H9 (cell line): Measurements from ENCODE around the gene RETSAT. TPM values are rescaled to one million over a fixed set of nuclear protein-coding genes. Genes with fewer than 3 reads are reported as not detected.

Source experiments
- DNase-seq: peaks from one replicate; pipeline ENCODE4 v3.0.0-alpha.2; 2017
- H2AFZ ChIP-seq: one replicate; pipeline ENCODE4 v1.6.1; 2013; ENCODE audit warnings: mild to moderate bottlenecking, low read length, control low read depth, moderate library complexity
- H2AK5ac ChIP-seq: 2 replicates; pipeline ENCODE4 v1.6.1; 2013; ENCODE audit warnings: low read length, control low read depth, mixed read lengths; ENCODE audit not compliant: insufficient read length
- H2BK120ac ChIP-seq: one replicate; pipeline ENCODE4 v1.6.1; 2013; ENCODE audit warnings: low read depth, mild to moderate bottlenecking, low read length, control low read depth, inconsistent platforms; ENCODE audit not compliant: poor library complexity, severe bottlenecking
- H2BK12ac ChIP-seq: 2 replicates; pipeline ENCODE4 v1.6.1; 2013; ENCODE audit warnings: low read length, control low read depth, mixed read lengths, low read depth; ENCODE audit not compliant: insufficient read length
- H2BK15ac ChIP-seq: 2 replicates; pipeline ENCODE4 v1.6.1; 2013; ENCODE audit warnings: low read depth, low read length, control low read depth
- H2BK20ac ChIP-seq: one replicate; pipeline ENCODE4 v1.6.1; 2013; ENCODE audit warnings: low read depth, mild to moderate bottlenecking, low read length, control low read depth, inconsistent platforms; ENCODE audit not compliant: poor library complexity, severe bottlenecking
- H2BK5ac ChIP-seq: 2 replicates; pipeline ENCODE4 v1.6.1; 2013; ENCODE audit warnings: low read length, control low read depth, mixed read lengths; ENCODE audit not compliant: insufficient read length
- H3K14ac ChIP-seq: 2 replicates; pipeline ENCODE4 v1.6.1; 2013; ENCODE audit warnings: low read length, control low read depth; ENCODE audit not compliant: insufficient read depth
- H3K18ac ChIP-seq: 2 replicates; pipeline ENCODE4 v1.6.1; 2013; ENCODE audit warnings: low read depth, mild to moderate bottlenecking, mixed read lengths, low read length, control low read depth; ENCODE audit not compliant: insufficient read length
- H3K23ac ChIP-seq: 2 replicates; pipeline ENCODE4 v1.6.1; 2013; ENCODE audit warnings: low read length, control low read depth, mixed read lengths, low read depth; ENCODE audit not compliant: insufficient read length
- H3K23me2 ChIP-seq: 2 replicates; pipeline ENCODE4 v1.6.1; 2013; ENCODE audit warnings: low read depth, mild to moderate bottlenecking, mixed read lengths, low read length, control low read depth; ENCODE audit not compliant: insufficient read length, poor library complexity, severe bottlenecking
- H3K27ac ChIP-seq: 2 replicates; pipeline ENCODE4 v1.5.1; 2013; ENCODE audit warnings: low read length, control low read depth, mixed read lengths, low read depth; ENCODE audit not compliant: insufficient read length
- H3K27me3 ChIP-seq: 2 replicates; pipeline ENCODE4 v1.6.1; 2013; ENCODE audit warnings: low read length, control low read depth, inconsistent platforms; ENCODE audit not compliant: insufficient read depth
- H3K4ac ChIP-seq: 2 replicates; pipeline ENCODE4 v1.6.1; 2013; ENCODE audit warnings: low read depth, mild to moderate bottlenecking, control low read depth, inconsistent platforms, low read length, moderate library complexity
- H3K4me1 ChIP-seq: 2 replicates; pipeline ENCODE4 v1.6.1; 2013; ENCODE audit warnings: low read length, control low read depth, inconsistent platforms; ENCODE audit not compliant: insufficient read depth
- H3K4me2 ChIP-seq: 2 replicates; pipeline ENCODE4 v1.6.1; 2013; ENCODE audit warnings: low read length, control low read depth, mixed read lengths; ENCODE audit not compliant: insufficient read length, insufficient read depth
- H3K56ac ChIP-seq: 2 replicates; pipeline ENCODE4 v1.6.1; 2013; ENCODE audit warnings: low read depth, mild to moderate bottlenecking, mixed read lengths, low read length, control low read depth; ENCODE audit not compliant: insufficient read length
- H3K79me1 ChIP-seq: 2 replicates; pipeline ENCODE4 v1.6.1; 2013; ENCODE audit warnings: low read depth, mild to moderate bottlenecking, moderate library complexity, low read length, control low read depth, inconsistent platforms; ENCODE audit not compliant: insufficient read depth, poor library complexity, severe bottlenecking
- H3K79me2 ChIP-seq: 2 replicates; pipeline ENCODE4 v1.6.1; 2013; ENCODE audit warnings: low read length, control low read depth, inconsistent platforms; ENCODE audit not compliant: insufficient read depth
- H3K9ac ChIP-seq: 2 replicates; pipeline ENCODE4 v1.6.1; 2013; ENCODE audit warnings: low read length, control low read depth, mixed read lengths; ENCODE audit not compliant: insufficient read length; ENCODE audit errors: extremely low read depth
- H3K9me3 ChIP-seq: one replicate; pipeline ENCODE4 v1.6.1; 2013; ENCODE audit warnings: low read depth, low read length, inconsistent platforms; ENCODE audit not compliant: control insufficient read depth
- H3T11ph ChIP-seq: one replicate; pipeline ENCODE4 v1.6.1; 2013; ENCODE audit warnings: mild to moderate bottlenecking, low read length, control low read depth, inconsistent platforms
- H4K20me1 ChIP-seq: one replicate; pipeline ENCODE4 v1.6.1; 2013; ENCODE audit not compliant: control insufficient read depth, insufficient read length, insufficient read depth
- H4K5ac ChIP-seq: 2 replicates; pipeline ENCODE4 v1.6.1; 2013; ENCODE audit warnings: low read depth, mild to moderate bottlenecking, mixed read lengths, low read length, control low read depth; ENCODE audit not compliant: insufficient read length
- H4K8ac ChIP-seq: replicated peaks from 2 replicates; pipeline ENCODE4 v1.6.1; 2013; ENCODE audit warnings: low read length, control low read depth, mixed read lengths, low read depth; ENCODE audit not compliant: insufficient read length
- H4K91ac ChIP-seq: 2 replicates; pipeline ENCODE4 v1.6.1; 2013; ENCODE audit warnings: low read depth, mild to moderate bottlenecking, moderate library complexity, mixed read lengths, low read length, control low read depth; ENCODE audit not compliant: insufficient read length
- H3K27ac Mint-ChIP-seq, 3 experiments: 2 replicates in 2 of 3; 3 replicates in 1 of 3; pipeline ENCODE4 v1.8.0; 2020 to 2021; ENCODE audit warnings: mixed read lengths in 3 of 3, mild to moderate bottlenecking in 1 of 3, moderate library complexity in 1 of 3
- H3K27me3 Mint-ChIP-seq: 2 replicates; pipeline ENCODE4 v1.8.0; 2021; ENCODE audit warnings: low read depth, mild to moderate bottlenecking, moderate library complexity, mixed read lengths
- H3K36me3 Mint-ChIP-seq, 3 experiments: 2 replicates in 2 of 3; 3 replicates in 1 of 3; pipeline ENCODE4 v1.8.0; 2020 to 2021; ENCODE audit warnings: low read depth in 3 of 3, mixed read lengths in 3 of 3; ENCODE audit not compliant: insufficient read depth in 1 of 3
- H3K4me1 Mint-ChIP-seq, 2 experiments: 2 replicates each; pipeline ENCODE4 v1.8.0; 2020; ENCODE audit warnings: mixed read lengths in 2 of 2
- H3K4me3 Mint-ChIP-seq, 2 experiments: 2 replicates in 1 of 2; 3 replicates in 1 of 2; pipeline ENCODE4 v1.8.0; 2020 to 2021; ENCODE audit warnings: mild to moderate bottlenecking in 2 of 2, mixed read lengths in 2 of 2, moderate library complexity in 1 of 2
- H3K9me3 Mint-ChIP-seq, 2 experiments: 2 replicates in 1 of 2; 3 replicates in 1 of 2; pipeline ENCODE4 v1.8.0; 2020; ENCODE audit warnings: mild to moderate bottlenecking in 2 of 2, mixed read lengths in 2 of 2, moderate library complexity in 1 of 2
- CTCF ChIP-seq: fragments of 200-600 bp; sonication (generic); conservative IDR thresholded peaks from 3 replicates; pipeline ENCODE4 v1.8.0; 2021; ENCODE audit warnings: antibody characterized with exemption, mild to moderate bottlenecking
- WGBS: extraction: QIAGEN DNeasy Blood & Tissue Kit; methylation state at CpG from one replicate; pipeline ENCODE4 v1.1.7; 2013; ENCODE audit warnings: missing lambda C conversion rate, low lambda C conversion rate, mixed read lengths; ENCODE audit not compliant: insufficient read length; ENCODE audit errors: extremely low coverage; 5-methylcytosine and 5-hydroxymethylcytosine counted together
- total RNA-seq: library from RNA; stranded (reverse); gene quantifications from 2 replicates; pipeline ENCODE4 v1.2.1, GENCODE V29; 2021

The RETSAT gene
- total RNA-seq, 1 experiment from 2014 or later: 16.7 TPM

- no peak overlapping the region for H2AFZ ChIP-seq
- no peak for DNase-seq
- H3K27me3 Mint-ChIP-seq: no peaks in the 10 kb centered on the region
- H3K27ac ChIP-seq: no peak overlapping the region
- peaks cover 0 to 13% (median 9%) of the 10 kb centered on the region in 3 experiments; a peak in 4 of 7 replicates for H3K36me3 Mint-ChIP-seq
- no peak overlapping the region for H3K18ac ChIP-seq
- H3K9ac ChIP-seq: no peak overlapping the region
- no peak overlapping the region for H2BK5ac ChIP-seq
- H3K4me3 Mint-ChIP-seq: no peak overlapping the region
- WGBS: no CpG with 5 or more reads among the region's 11 CpGs
- H4K8ac ChIP-seq: no peak overlapping the region
- H3K14ac ChIP-seq: no peak overlapping the region
- H4K91ac ChIP-seq: no peak overlapping the region
- no peaks in the 10 kb centered on the region for H3K4me1 ChIP-seq
- no peak overlapping the region for H2BK120ac ChIP-seq
- H3K79me1 ChIP-seq: no peaks in the 10 kb centered on the region
- H3K9me3 ChIP-seq: no peaks in the 10 kb centered on the region
- H2BK20ac ChIP-seq: no peak overlapping the region
- no peaks in the 10 kb centered on the region; a peak in 1 of 5 replicates for H3K9me3 Mint-ChIP-seq
- H3K4me2 ChIP-seq: no peak overlapping the region
- H3K27me3 ChIP-seq: no peaks in the 10 kb centered on the region
- H3K4ac ChIP-seq: no peak overlapping the region
- no peaks in the 10 kb centered on the region for H4K20me1 ChIP-seq
- no peaks in the 10 kb centered on the region for H3K23me2 ChIP-seq
- H3K4me1 Mint-ChIP-seq: no peaks in the 10 kb centered on the region
- H3K79me2 ChIP-seq: no peaks in the 10 kb centered on the region
- no peak overlapping the region for H3K56ac ChIP-seq
- H2BK12ac ChIP-seq: no peak overlapping the region
- no peak overlapping the region for H3T11ph ChIP-seq
- H4K5ac ChIP-seq: no peak overlapping the region
- no peak overlapping the region for H2BK15ac ChIP-seq
- H2AK5ac ChIP-seq: no peak overlapping the region
- no peak overlapping the region for H3K27ac Mint-ChIP-seq
- H3K23ac ChIP-seq: no peak overlapping the region
- no peak for TF ChIP-seq CTCF
These were observed 16.7 kb upstream of the RETSAT start for GRCh38 chr2:85371045-85371444.
